Activated CD8-positive, alpha-beta T cell treated with anti-CD3 and anti-CD28 coated beads for 36 hours (primary cell): ENCODE results near the gene PPFIA2. TPM values are rescaled to one million over a fixed set of nuclear protein-coding genes. Genes with fewer than 3 reads are reported as not detected.
A peak's percentile ranks its signal among the peaks of the same experiment; 100 is the strongest.

Experiments used
- ATAC-seq: fragments of 200-7000 bp; cut with Tn5 transposase; one replicate; pipeline ENCODE4 v1.10.0; 2021; ENCODE audit warnings: mild to moderate bottlenecking, moderate library complexity
- CTCF ChIA-PET: fragments of 350-600 bp; sonication (Branson Sonifier 250); formaldehyde crosslinking; loops from one replicate; lab custom pipeline; 2021; ENCODE audit warnings: antibody characterized with exemption; lab: Charles Lee
- POLR2A ChIA-PET: fragments of 350-600 bp; sonication (Branson Sonifier 250); formaldehyde crosslinking; loops from one replicate; lab custom pipeline; 2021; ENCODE audit warnings: antibody characterized with exemption; lab: Charles Lee
- DNase-seq: peaks from one replicate; pipeline ENCODE4 v3.0.0-alpha.2; 2020
- H3K27ac Mint-ChIP-seq: one replicate; pipeline ENCODE4 v1.8.0; 2021; ENCODE audit warnings: mild to moderate bottlenecking, mixed read lengths
- H3K27me3 Mint-ChIP-seq: one replicate; pipeline ENCODE4 v1.8.0; 2021; ENCODE audit warnings: mixed read lengths
- H3K36me3 Mint-ChIP-seq: one replicate; pipeline ENCODE4 v1.8.0; 2021; ENCODE audit warnings: low read depth, mixed read lengths
- H3K4me1 Mint-ChIP-seq: one replicate; pipeline ENCODE4 v1.8.0; 2021; ENCODE audit warnings: low read depth, mixed read lengths
- H3K4me3 Mint-ChIP-seq: one replicate; pipeline ENCODE4 v1.8.0; 2021; ENCODE audit warnings: mild to moderate bottlenecking, moderate library complexity, mixed read lengths
- H3K9me3 Mint-ChIP-seq: one replicate; pipeline ENCODE4 v1.8.0; 2021; ENCODE audit warnings: mixed read lengths
- intact Hi-C: fragments of 100-400 bp; cut with micrococcal nuclease; formaldehyde crosslinking; loops from one replicate; pipeline ENCODE4 v1.10.0; 2022
- total RNA-seq, 2 experiments: library from RNA; stranded (reverse); gene quantifications; one replicate each; pipeline ENCODE4 v1.2.3, GENCODE V29; 2021
- TF ChIP-seq, protein P1 (sequence below): fragments of 200-600 bp; IDR thresholded peaks from one replicate; pipeline ENCODE4 v1.8.0; 2022; ENCODE audit warnings: antibody characterized with exemption, mild to moderate bottlenecking

The PPFIA2 gene
- total RNA-seq, 2 experiments from 2014 or later: not detected

DNA sequence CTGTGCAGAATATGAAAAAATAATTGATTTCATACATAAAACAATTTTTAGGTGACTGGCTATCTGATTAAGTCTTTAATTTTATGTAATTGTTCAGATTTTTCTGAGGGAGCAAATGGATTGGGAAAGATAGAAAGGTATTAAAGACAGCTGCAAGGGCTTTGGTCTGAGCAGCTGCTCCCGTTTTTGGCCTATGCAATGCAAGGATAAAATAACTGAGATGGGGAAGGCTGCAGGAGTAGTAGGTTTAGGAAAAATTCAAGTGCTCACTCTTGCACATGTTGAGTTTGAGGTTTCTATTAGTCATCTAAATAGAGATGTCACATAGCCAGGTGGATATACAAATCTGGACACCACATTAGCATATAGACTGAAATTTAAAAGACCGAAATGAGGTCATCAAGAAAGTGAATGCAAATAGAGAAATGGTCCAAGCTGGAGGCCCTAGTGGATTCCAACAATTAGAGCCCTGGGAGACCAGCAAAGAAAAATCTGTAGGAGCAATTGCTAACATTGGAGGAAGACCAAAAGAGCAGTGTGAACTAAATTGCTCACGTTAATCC lies 144.0 kb downstream of the PPFIA2 start:
- Mint-ChIP-seq H3K9me3 (no peaks in the 10 kb centered on the region), H3K27me3 (peaks cover 2% of the 10 kb centered on the region), H3K27ac (no peak overlapping the region), H3K4me3 (no peak overlapping the region), H3K36me3 (no peaks in the 10 kb centered on the region), H3K4me1 (no peaks in the 10 kb centered on the region)
- intact Hi-C loops: no loop called here
- ATAC-seq: no peak
- DNase-seq: no peak
- CTCF ChIA-PET: no interaction called here
- POLR2A ChIA-PET: no interaction called here
- TF ChIP-seq, protein P1, sequence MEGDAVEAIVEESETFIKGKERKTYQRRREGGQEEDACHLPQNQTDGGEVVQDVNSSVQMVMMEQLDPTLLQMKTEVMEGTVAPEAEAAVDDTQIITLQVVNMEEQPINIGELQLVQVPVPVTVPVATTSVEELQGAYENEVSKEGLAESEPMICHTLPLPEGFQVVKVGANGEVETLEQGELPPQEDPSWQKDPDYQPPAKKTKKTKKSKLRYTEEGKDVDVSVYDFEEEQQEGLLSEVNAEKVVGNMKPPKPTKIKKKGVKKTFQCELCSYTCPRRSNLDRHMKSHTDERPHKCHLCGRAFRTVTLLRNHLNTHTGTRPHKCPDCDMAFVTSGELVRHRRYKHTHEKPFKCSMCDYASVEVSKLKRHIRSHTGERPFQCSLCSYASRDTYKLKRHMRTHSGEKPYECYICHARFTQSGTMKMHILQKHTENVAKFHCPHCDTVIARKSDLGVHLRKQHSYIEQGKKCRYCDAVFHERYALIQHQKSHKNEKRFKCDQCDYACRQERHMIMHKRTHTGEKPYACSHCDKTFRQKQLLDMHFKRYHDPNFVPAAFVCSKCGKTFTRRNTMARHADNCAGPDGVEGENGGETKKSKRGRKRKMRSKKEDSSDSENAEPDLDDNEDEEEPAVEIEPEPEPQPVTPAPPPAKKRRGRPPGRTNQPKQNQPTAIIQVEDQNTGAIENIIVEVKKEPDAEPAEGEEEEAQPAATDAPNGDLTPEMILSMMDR: no peak

DNA sequence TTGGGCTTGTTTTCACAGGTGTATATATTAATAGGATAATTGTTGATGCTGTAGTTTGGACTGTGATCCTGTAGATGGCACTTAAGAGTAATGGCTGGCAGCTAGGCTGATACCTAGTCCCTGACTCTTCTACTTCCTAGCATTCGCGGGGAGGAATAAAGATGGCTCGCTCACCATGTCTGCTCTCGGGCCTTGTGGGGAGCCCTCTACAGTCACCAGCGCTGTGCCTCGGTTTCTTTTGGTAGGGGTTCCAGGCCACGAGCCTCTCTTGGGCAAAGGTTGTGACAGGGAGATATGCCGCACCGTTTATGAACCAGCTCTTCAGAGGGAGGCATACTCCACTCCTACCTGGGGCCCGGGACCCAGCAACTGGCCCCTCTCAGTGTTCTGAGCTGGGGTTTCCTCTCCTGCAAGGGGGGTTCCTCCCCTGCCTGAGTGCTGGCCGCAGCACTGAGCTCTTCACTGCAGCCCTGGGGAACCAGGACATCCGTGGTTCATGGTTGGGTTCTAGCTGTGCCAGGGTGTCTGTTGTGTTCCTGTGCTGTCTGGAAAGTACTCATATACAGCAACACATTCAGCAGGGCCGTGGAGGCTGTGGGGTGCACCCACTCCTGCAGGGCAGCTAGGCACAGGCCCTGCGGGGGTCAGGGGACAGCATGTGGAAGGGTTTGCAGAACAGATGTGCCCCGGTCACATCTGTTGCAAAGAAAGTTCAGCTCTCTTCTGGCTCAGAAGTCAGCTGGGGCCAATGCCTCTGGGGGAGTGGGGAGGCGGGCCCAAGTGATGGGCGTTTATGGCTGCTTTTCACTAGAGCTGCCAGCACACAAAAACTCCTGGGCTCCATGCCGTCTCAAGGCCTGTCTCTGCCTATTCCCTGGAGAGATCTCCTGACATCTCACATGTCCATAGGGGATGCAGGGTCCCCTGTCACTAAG lies 147.9 kb downstream of the PPFIA2 start:
- POLR2A ChIA-PET: no interaction called here
- no peaks in the 10 kb centered on the region for H3K36me3 Mint-ChIP-seq
- ATAC-seq: peak; percentile 37
- CTCF ChIA-PET: interaction anchor here (1.2 to 1.8 kb wide), 7 partner anchors 10 to 382 kb away, joined by 3 to 5 read pairs (median 4); no protein-coding TSS in a partner anchor
- no peak for DNase-seq
- TF ChIP-seq, protein P1: no peak
- H3K27me3 Mint-ChIP-seq: peaks cover 2% of the 10 kb centered on the region
- no peak overlapping the region for H3K27ac Mint-ChIP-seq
- no peak overlapping the region for H3K4me3 Mint-ChIP-seq
- intact Hi-C loops: no loop called here
- H3K9me3 Mint-ChIP-seq: no peaks in the 10 kb centered on the region
- H3K4me1 Mint-ChIP-seq: no peaks in the 10 kb centered on the region

DNA sequence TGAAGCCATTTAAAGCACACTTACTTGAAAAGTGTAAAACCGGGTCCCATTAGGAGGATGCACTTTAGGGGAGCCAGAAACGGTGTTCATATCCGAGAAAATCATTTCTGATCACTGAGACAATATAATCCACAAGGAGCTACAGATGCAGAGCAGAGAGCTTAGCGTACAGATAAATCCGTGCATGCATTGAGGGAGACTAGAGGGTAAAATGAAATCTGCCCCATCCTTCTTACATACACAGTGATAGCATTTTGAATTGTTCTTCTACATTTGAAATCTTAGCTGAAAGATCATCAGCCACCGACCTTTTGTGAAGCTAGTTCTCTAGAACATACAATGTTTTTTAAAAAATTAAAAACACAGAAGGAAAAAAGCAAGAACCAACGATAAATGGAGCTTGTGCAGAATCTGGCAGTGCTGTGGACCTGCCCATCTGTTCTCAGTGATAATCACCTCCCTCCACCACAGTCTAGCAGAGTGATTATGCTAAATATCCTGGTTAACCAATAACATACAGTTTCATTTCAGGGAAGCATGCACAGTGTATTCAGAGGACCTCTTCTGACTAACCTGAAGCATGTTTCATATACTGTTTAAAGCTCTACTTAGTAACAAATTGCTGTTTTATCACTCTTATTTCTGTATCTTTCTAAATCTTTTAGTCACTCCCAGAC lies 161.1 kb downstream of the PPFIA2 start:
- TF ChIP-seq, protein P1: no peak
- H3K4me1 Mint-ChIP-seq: no peaks in the 10 kb centered on the region

DNA sequence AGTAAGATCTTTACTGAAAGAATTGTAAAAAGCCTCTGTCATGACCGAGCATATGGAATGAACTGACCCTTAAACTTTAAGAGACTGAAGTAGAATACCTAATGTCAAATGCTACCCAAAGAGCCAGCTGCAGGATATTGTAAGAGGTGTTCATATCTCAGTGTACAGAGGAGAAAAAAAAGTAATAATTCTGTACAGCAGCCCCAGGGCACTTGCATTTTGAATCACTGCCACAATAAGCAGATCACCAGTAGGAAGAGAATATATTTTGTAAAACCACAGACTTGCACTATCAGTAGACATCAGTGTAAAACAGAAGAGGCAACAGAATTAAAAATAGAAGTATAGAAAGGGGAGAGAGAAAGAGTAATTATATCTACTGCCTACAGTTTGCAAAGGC lies 162.6 kb downstream of the PPFIA2 start:
- ChIA-PET CTCF (no interaction called here), POLR2A (no interaction called here)
- Mint-ChIP-seq H3K4me1 (no peaks in the 10 kb centered on the region), H3K9me3 (no peaks in the 10 kb centered on the region), H3K27me3 (peaks cover 3% of the 10 kb centered on the region), H3K27ac (no peak overlapping the region), H3K4me3 (no peak overlapping the region), H3K36me3 (no peaks in the 10 kb centered on the region)
- DNase-seq (no peak), ATAC-seq (no peak)
- intact Hi-C loops: no loop called here
- TF ChIP-seq, protein P1: no peak

More for the DNA sequence above, 161.1 kb downstream of the PPFIA2 start:
- no peak for DNase-seq
- no peak overlapping the region for H3K27ac Mint-ChIP-seq
- intact Hi-C loops: no loop called here
- ChIA-PET CTCF (no interaction called here), POLR2A (interaction anchor here (0.6 kb wide), 1 partner anchor 445 kb away, joined by 3 read pairs; no protein-coding TSS in a partner anchor)
- peaks cover 3% of the 10 kb centered on the region for H3K27me3 Mint-ChIP-seq
- no peaks in the 10 kb centered on the region for H3K36me3 Mint-ChIP-seq
- no peaks in the 10 kb centered on the region for H3K9me3 Mint-ChIP-seq
- H3K4me3 Mint-ChIP-seq: no peak overlapping the region
- ATAC-seq: no peak
